Fibroblast of skin of back (primary cell): ENCODE data around the gene ZNF366.

Source experiments
- DNase-seq: peaks from one replicate; pipeline ENCODE4 v3.0.0-alpha.2; 2013

The ZNF366 gene

DNA sequence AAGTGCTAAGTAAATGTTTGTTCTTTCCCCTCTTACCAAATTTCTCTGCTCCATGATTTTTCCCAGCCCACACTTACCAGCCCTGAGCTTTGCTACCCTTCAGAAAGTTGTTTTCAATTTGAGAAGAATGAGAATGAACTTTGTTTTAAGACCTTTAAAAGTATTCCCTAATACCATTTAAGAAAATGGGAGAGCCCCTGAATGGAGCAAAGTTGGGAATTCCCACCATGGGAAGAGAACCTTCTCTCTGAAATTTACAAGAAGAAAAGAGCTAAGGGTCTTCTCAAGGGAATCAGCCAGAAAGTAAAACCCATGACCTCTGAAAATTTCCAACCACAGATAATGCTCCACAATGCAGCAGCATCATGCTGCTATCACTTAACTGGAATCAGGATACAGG lies 17.7 kb downstream of the ZNF366 start:
- DNase-seq = no peak

DNA sequence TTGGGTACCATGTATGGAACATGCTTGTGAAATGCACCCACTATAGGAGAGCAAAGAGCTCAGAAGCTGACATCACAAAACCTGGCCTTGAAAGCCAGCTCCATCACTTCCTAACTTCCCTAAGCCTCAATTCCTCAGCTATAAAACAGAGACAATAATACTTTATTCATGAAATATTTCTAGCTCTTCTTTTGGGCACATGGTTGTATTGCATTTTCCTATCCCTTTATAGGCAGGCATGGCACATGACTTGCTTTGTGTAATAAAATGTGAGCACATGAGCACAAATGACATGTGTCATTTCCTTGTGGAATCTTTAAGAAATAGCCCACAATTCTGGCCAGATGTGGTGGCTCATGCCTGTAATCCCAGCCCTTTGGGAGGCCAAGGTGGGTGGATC lies 18.5 kb downstream of the ZNF366 start:
- DNase-seq = no peak

DNA sequence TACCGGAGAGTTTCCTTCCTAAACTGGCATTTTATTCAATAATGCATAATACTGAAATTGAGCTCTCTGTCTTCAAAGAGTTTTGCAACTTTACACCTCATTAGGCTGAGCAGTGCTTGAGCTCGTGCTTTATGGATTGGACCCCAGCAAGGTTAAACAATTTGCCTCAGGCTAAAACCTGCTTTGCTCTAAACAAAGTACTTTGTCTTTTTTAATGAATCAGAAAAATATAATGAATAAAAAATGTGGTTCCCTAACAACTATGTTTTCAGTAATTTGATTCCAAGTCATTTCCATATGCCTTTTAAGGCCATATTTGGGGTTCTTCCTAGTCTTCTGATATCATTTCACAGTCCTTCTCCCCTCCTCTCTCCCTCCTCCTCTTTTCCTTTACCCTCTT lies 20.0 kb downstream of the ZNF366 start:
- DNase-seq = no peak

DNA sequence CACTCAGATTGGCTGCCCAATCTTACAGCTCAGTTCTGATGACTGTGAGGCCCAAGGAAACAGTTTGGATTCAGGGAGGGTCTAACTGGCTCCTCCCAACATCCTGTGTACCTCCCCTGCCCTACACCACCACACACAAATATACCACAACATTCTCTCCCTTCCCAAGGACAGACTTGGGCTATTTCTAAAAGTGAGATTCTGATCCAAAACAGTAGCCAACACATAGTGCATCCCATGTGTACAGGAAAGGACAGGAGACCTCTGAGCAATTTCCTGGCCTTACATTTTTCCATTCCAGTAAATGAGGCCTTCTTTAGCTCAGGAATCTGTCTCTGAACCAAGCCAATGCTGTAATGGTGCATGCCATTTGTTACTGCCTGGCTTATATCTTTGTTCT lies 20.8 kb downstream of the ZNF366 start:
- peak; percentile 56 for DNase-seq

DNA sequence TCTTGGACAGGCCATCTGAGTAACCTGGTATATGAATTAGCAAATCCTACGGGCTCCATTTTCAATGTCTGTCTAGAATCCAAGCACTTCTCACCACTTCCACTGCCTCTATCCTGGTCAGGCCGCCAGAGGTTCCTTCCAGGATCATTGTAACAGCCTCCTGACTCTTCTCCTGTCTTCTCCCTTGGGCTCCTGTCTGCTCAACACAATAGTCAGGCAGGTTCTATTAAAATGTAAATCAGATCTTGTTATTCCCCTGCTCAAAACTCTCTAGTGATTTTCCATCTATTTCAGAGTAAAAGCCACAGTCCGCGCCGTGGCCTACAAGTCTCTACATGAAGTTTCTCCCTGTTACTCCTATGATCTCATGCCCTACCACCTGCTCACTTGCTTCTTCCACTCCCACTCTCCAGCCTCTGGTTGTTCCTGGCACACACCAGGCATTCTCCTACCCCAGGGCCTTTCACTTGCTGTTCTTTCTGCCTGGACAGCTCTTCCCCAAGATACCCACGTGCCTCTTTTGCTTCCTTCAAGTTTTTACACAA lies 21.7 kb downstream of the ZNF366 start:
- DNase-seq = no peak

DNA sequence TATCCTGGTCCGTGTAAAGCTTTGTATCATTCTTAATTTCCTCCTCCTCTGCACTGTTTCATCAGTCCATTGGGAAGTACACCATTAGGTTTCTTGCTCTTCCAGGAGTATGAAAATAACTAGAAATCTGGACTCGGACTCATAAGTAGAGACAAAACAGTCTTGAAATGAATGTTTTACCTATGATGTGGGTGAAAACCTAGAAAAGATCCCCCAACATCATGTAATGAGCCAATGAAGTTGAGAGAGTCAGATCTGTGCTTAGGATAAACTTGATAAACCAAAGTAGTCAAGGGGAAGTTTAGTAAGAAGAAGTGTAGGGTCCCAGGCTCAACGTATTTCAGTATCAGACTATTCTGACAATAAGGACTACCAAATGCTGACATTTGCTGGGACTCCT lies 25.2 kb downstream of the ZNF366 start:
- DNase-seq = no peak

DNA sequence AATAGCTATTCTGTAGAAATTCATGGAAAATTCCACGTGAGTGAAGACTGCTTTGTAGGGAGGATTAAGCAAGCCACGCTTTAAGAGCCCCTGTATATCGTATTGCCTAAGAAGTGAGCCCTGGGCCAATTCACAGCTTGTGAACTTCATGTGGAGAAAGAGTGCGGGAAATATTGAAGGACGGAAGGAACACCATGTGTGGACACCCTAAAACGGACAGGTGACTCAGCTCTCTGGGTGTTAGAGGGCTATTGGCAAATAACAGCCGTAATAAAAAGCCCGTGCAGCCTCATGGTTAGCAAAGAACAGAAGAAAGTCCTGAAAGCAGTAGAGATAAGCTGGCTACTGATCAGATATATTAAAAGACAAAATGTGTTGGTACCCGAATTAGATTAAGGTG lies 26.4 kb downstream of the ZNF366 start:
- DNase-seq = no peak

DNA sequence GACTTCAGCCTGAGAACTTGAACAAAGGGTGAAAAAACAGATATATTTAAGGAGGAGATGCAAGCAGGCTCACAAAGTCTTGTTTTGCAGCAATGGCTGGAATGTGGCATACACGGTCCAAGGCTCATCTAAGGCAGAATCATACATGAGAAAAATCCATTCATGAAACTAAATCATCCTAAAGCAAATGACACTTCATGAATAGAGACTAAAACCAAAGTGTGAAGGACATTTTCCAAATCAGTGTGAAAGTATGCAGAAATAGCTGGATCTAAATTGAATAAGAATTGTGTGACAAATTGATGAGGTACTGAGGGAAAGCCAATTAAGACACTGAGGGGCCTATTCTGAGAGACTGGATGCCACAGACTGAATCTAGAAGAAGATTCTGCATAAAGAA lies 27.3 kb downstream of the ZNF366 start:
- DNase-seq = no peak

DNA sequence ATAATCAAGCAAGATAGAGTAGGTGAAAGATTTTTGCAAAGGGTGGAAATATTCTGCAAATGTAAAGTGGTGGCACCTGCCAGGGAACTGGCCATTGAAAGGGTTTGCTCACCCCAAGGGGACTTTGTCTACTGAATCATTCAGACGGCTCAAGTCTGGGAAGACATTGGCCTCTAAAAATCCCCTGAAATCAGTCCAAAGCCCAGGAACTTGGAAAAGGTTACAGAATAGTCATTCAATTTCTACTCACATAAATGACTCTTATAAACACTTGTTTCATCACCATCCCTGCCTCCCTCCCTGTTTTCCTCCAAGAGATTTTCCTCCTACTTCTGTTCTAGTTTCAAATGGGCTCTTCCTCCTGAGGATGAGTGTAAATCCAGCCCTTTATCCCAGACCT lies 28.5 kb downstream of the ZNF366 start:
- DNase-seq = no peak

DNA sequence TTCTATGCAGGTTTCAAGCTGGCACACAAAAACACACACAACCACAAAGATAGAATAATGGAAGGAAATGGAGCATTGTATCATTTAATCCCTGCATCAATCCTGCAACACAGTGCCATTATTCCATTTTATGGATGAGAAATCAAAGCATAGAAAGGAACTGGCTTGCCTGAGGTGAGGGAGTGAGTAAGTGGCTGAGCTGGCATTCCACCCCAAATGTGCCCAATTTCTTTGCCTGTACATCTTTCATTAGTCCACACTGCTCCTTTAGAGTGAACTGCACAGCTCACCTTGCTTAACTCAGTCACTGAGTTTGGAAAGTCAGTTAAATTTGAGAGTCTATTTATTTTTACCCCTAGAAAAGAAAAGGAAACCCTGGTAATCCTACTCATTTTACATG lies 28.9 kb downstream of the ZNF366 start:
- DNase-seq = no peak

DNA sequence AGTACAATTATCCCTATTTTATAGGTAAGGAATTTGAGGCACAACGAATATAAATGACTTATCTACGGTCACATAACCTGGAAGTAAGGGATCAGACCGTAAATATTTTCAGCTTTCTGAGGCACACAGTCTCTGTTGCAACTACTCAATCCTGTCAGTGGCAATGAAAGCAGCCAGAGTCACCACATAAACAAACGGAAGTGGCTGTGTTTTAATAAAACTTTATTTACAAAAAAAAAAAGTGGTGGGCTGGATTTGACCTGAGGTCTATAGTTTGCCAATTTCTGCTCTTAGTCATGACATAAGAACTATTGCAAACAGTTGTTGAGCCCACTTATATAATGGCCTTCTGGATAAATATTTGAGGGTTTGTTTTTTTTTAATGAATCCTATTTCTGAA lies 29.6 kb downstream of the ZNF366 start:
- no peak for DNase-seq

DNA sequence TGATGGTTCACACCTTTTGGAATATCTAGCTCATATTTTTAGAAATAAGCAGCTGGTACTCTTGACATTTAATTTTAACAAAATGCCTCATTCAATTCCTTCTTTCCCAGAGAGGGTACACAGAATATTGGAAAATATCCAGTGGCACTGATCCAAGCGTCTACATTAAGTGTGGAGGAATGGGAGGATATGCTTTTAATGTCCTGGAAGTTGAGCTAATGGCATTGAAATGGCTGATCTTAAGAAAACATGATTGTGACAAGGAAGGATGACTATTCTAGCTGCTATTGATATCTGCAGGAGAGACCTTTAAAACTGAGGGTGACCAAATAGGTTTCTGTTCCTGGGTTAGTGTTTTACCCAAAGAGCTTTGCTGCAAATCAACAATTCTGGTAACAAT lies 30.0 kb downstream of the ZNF366 start:
- DNase-seq = peak; percentile 57

DNA sequence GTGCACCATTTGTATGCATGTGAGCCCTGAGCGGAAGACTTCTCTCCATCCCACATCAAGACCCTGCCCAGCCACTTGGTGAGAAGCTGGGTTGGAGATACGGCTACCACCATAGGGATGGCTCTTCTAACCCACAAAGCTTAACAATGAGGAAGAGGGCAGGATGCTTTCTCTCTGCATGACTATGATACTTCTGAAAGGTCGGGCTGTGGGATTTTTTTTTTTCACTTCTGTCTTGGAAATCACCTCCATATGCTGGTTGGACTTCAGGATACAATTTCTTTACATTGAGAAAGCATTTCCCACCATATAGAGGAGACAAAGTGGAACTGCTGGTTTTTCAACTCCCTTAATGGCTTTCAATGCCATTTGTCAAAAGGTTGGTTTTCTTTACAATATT lies 30.5 kb downstream of the ZNF366 start:
- no peak for DNase-seq

DNA sequence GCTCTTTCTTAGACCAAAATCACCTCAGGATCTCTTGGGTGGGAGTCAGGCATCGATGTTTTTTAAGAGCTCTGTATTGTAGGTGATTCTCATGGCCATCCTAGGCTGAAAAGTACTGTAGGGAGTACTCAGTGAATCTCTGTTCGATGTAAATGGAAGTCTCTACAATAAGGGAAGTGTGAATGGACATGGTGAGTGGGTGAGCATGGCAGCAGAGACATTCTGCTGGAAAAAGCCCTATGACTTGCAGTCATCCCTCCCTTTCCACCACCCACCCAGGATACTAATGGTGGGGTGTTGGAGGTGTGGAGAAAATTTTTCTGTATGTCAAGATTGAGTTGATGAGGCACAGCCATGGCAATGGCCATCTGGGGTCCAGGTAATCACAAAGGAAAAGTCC lies 30.9 kb downstream of the ZNF366 start:
- no peak for DNase-seq

DNA sequence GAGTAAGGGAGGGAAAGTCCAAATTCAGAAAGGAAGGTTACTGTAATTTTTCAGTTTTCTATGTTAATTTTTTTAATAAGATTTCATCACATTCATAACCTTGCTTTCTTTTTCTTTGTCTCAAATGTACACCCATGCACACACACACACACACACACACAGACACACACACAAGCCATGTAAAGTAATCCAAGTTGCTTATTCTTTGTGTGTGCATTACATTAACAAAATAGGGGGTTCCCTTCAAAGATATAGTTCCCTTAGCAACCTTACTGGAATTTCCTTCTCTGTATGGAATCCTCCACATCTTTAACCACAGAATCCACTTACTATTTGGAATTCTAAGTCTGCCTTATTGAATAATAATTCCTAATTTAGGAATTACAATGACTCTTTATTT lies 32.7 kb downstream of the ZNF366 start:
- peak; percentile 69 for DNase-seq

DNA sequence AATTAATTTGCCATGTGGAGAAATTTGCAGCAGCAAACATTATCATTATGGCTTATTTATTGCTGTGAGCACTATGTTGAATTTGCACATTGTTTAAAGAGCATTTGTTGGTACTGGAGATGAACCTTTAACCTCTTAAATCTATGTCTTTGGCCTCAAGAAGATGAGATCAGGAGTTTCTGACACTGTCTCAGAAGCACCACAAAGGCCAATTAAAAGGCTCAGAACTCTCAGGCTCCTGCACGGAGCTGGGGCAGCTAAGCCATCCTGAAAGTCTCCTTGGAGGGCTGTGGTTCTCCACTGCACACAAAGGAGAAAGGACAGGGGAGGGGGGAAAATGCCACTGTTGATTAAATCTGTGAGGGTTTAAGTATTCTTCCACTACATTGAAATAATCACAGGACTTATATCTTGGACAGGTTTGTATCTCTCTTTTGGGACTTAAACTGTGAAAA lies 33.1 kb downstream of the ZNF366 start:
- no peak for DNase-seq

DNA sequence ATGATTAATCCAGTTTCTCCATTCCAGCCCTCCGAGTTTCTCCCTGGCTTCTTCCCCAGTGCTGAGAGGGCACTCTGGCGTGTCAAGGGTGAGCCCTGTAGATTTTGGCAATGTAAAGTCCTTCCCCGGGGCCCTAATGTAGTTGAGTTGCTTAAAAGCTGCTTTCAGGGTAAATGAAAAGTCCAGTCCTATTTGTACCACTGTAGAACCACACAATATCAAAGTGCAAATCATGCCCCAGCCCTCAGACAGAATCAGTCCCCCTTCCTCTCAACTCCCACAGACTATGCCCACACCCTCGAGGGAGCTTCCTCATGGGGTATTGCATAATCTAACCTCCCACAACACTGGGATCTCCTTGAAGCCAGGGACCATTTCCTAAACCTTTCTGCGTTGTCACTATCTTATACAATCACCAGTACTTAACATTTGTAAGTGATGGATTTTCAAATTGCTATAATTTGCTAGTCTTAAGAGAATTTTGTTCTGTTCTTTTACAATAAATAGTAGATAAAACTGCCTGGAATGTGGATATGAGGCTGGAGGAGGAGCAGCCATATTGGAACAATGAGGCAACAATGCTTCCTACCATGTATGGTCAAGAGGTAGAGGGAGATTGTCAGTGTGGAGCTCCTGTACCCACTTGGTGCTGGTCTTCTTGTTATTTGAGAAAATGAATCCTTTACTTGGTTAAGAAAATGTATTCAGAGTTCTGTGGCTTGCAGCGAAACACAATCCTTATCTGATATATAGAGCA lies 34.4 kb downstream of the ZNF366 start:
- DNase-seq = no peak

DNA sequence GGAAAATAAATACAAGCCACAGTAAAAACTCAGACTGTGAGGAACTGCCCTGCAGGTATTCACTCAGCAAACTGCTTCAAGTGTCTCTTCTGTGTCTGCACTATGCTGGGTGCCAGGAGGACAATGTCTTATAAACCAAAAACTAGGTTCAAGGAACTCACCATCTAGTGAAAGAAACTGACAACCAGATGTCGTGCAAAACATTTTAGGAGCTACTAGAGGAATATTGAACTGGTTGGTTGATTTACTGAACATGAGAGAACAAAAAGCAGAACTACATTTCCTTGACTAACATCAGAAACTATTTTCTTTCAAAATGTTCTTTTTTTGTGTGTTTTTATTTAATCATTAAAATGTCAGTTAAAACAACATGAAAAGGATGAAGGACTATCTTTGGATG lies 35.2 kb downstream of the ZNF366 start:
- DNase-seq = no peak

DNA sequence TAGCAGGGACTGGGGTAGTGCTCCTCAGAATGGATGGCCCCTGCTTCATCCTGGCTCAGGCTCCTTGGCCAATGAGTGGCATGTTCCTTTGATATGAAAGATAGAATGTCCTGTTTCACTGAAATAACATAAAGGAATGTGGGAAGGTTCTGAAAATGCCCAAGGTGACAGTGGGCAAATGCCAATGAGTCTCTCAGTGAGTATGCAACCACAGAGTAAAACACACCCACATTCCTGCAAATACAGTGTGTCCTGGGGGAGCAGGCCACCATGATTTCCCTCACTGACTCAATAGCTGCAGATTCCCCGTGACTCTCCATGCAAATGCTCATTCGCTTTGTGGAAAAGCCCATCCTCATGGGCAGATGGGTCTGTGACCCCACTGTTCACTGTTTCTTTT lies 36.4 kb downstream of the ZNF366 start:
- peak; percentile 91 for DNase-seq

DNA sequence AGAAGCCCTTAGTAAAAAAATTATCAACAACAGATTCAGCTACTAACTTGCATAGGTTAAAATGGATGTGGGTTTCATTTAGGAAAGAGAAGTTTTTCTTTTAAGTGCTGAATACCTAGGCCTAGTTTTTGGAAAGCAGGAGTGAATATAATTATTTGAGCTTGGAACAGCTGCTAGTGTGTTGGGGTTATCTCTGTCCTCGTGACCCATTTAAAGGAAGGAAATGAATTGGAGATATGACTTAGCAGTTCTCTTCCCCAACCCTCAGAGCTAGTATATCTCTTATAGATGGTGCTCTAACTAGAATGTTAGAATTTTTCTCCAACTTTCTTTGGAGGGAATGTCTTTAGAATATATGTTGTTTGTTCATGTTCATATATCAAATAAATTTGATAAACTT lies 38.6 kb downstream of the ZNF366 start:
- no peak for DNase-seq

DNA sequence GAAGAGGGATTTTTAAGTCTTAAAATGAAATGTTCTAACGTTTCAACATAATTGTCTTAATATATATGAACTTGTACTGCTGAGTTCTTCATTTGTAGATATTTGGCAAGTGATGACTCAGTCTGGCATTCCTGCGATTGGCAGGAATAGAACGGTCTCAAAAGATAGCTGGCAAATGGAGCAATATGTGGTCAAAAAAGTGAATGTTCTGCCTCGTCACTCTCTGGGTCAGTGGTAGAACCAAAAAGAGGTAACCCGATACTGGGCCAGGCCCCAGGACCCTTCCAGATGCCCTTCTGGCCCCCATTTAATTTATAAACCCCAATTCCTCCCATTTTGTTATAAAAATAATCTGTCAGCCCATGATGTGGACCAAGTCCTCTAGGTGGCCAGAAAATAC lies 39.2 kb downstream of the ZNF366 start:
- peak; percentile 48 for DNase-seq

DNA sequence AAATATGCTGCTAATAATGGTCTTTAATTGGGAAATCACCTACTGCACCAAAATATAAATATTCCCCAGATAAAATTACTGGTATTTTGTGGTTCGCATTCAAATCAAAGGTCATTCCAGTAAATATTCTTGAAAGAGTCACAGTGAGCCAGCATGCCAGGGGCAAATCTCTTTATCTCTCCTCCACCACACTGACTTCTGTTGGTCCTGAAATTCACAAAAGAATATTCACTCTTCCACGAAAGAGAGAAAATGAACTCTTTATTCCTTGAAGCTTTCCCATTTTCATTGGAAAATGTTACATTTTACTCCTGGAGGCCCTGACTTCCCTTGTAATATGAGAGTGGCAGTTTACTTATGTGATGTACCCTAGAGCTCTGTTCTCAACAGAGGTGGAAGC lies 39.7 kb downstream of the ZNF366 start:
- DNase-seq = no peak

DNA sequence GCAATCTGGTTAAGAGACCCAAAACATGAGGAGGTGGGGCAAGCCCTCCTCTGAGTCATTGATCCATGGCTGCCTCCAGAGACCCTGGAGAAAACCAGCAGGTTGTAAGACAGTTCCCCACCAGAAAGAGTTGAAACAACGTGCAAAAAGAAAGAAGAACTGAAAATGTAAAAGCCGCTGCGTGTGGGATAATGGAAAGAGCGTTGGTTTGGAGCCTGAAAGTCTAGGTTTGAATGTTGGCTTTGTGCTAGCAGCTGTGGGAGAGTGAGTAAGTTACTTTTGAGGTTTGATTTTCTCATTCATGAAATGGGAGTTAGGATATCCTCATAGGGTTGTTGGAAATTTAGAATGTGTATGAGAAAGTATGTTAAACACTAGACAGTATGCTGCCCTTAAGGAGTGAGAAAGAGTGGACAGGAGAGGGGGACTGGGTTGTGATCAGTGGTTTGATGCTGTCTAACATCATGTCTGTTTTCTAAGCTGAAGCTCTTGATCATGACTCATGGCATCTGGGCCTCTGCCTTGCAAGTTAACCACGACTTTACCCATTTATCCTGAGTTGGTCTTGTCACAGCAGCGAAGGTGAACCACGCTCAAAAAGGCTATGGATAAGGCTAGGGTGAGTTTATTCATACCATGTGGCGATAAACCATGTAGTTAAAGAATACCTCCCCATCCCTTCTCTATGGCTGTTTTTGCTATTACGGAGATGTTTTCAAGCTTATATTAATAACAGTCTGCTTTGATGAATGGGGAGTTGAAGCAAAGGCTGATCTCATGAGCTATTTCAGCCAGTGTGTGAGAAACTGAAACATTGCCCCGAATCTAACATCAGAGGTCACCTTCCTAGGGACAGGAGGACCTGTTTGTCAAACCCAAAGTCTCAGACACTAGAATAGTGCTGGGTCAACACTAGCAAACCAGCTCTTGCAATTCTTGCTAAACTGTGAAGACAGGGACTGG lies 41.3 kb downstream of the ZNF366 start:
- peak; percentile 73 for DNase-seq

DNA sequence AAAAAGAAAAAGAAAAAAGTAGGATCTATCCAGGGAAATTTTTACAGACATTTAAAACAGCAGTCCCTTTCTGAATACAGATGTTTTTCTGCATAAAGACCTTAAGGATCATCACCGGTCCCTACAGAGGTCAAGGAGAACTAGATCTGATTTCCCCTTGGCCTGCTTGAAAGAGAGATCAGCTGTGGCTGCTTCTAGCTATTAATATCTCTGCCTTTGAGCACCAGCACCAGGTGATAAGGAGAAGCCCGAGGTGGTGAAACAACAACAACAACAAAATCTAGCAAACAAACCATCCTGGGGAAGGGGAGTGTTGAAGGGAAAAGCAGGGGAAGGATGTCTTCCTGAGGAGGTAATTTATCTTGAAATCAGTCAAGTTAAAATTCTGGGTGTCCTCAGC lies 42.1 kb downstream of the ZNF366 start:
- DNase-seq = no peak
